MCF 10A (cell line): Measurements from ENCODE around the gene CCDC40. TPM values are rescaled to one million over a fixed set of nuclear protein-coding genes. Genes with fewer than 3 reads are reported as not detected.

ENCODE experiments used
- BruUV-seq: library from RNA; stranded (reverse); fragments of 400-500 nt; replicated peaks from 2 replicates; lab custom pipeline; 2021; lab: Mats Ljungman, UMichigan
- CTCF ChIA-PET: fragments of 300-600 bp; sonication (Branson Sonifier 250); formaldehyde crosslinking; extraction: SDS; loops from one replicate; lab custom pipeline; 2021; ENCODE audit warnings: antibody characterized with exemption, inconsistent platforms; lab: Yijun Ruan, JAX
- POLR2A ChIA-PET: fragments of 300-600, 350-650 bp; sonication (Branson Sonifier 250); formaldehyde crosslinking; extraction: SDS; loops from one replicate; lab custom pipeline; 2020; ENCODE audit warnings: antibody characterized with exemption, inconsistent platforms; lab: Yijun Ruan, JAX
- DNase-seq: peaks from one replicate; pipeline ENCODE4 v3.0.0-alpha.2; 2018; ENCODE audit not compliant: unreplicated experiment
- H3K27ac Mint-ChIP-seq: one replicate; pipeline ENCODE4 v1.8.0; 2022; ENCODE audit warnings: mild to moderate bottlenecking, low read depth, mixed read lengths; ENCODE audit not compliant: unreplicated experiment
- H3K27me3 Mint-ChIP-seq: one replicate; pipeline ENCODE4 v1.8.0; 2022; ENCODE audit warnings: mixed read lengths; ENCODE audit not compliant: insufficient read depth, unreplicated experiment
- H3K36me3 Mint-ChIP-seq: one replicate; pipeline ENCODE4 v1.8.0; 2022; ENCODE audit warnings: mild to moderate bottlenecking, moderate library complexity, mixed read lengths; ENCODE audit not compliant: insufficient read depth, unreplicated experiment
- H3K4me1 Mint-ChIP-seq: one replicate; pipeline ENCODE4 v1.8.0; 2022; ENCODE audit warnings: mixed read lengths; ENCODE audit not compliant: insufficient read depth, unreplicated experiment
- H3K4me3 Mint-ChIP-seq: one replicate; pipeline ENCODE4 v1.8.0; 2022; ENCODE audit warnings: mild to moderate bottlenecking, moderate library complexity, mixed read lengths; ENCODE audit not compliant: unreplicated experiment
- H3K9me3 Mint-ChIP-seq: one replicate; pipeline ENCODE4 v1.8.0; 2022; ENCODE audit warnings: mixed read lengths; ENCODE audit not compliant: unreplicated experiment
- intact Hi-C: fragments of 100-400 bp; cut with micrococcal nuclease; formaldehyde crosslinking; loops from 2 replicates; pipeline ENCODE4 v1.14.1; 2022
- total RNA-seq: library from RNA; stranded (reverse); gene quantifications from 2 replicates; pipeline ENCODE4 v1.2.3, GENCODE V29; 2022
- TF ChIP-seq, protein P1 (sequence below): fragments of 200-600 bp; IDR thresholded peaks from one replicate; pipeline ENCODE4 v1.8.0; 2022; ENCODE audit warnings: antibody characterized with exemption, mild to moderate bottlenecking; ENCODE audit not compliant: unreplicated experiment

Gene CCDC40
- total RNA-seq, 1 experiment from 2014 or later: 4.1 TPM

- no TSS peak for BruUV-seq
- POLR2A ChIA-PET: interaction anchor here (0.6 to 1.8 kb wide), 18 partner anchors 8 to 1864 kb away, joined by 3 to 20 read pairs (median 4); no protein-coding TSS in a partner anchor
- TF ChIP-seq, protein P1, sequence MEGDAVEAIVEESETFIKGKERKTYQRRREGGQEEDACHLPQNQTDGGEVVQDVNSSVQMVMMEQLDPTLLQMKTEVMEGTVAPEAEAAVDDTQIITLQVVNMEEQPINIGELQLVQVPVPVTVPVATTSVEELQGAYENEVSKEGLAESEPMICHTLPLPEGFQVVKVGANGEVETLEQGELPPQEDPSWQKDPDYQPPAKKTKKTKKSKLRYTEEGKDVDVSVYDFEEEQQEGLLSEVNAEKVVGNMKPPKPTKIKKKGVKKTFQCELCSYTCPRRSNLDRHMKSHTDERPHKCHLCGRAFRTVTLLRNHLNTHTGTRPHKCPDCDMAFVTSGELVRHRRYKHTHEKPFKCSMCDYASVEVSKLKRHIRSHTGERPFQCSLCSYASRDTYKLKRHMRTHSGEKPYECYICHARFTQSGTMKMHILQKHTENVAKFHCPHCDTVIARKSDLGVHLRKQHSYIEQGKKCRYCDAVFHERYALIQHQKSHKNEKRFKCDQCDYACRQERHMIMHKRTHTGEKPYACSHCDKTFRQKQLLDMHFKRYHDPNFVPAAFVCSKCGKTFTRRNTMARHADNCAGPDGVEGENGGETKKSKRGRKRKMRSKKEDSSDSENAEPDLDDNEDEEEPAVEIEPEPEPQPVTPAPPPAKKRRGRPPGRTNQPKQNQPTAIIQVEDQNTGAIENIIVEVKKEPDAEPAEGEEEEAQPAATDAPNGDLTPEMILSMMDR: peak; percentile 69
- Mint-ChIP-seq H3K27ac (peak within 1 kb of the TSS; percentile 67), H3K9me3 (no peaks in the 10 kb centered on the region), H3K36me3 (no peaks in the 10 kb centered on the region), H3K4me1 (peaks cover 18% of the 10 kb centered on the region), H3K27me3 (no peaks in the 10 kb centered on the region), H3K4me3 (peak within 1 kb of the TSS; percentile 79)
- peak; percentile 68 for DNase-seq
- CTCF ChIA-PET: interaction anchor here (0.5 to 2.8 kb wide), 20 partner anchors 8 to 218 kb away, joined by 3 to 14 read pairs (median 4); no protein-coding TSS in a partner anchor
- intact Hi-C loops: loop anchor here (1.0 to 10.0 kb wide), 2 partner anchors 152 to 314 kb away; partner anchors contain the start of gene ENDOV
Observed at GRCh38 chr17:80101011-80101945, 64.8 kb downstream of the CCDC40 start, which contains the start of gene GAA. Gene GAA (plus strand): TSS chr17:80101581. CDS start chr17:80104587, 3,006 bp downstream.

DNA sequence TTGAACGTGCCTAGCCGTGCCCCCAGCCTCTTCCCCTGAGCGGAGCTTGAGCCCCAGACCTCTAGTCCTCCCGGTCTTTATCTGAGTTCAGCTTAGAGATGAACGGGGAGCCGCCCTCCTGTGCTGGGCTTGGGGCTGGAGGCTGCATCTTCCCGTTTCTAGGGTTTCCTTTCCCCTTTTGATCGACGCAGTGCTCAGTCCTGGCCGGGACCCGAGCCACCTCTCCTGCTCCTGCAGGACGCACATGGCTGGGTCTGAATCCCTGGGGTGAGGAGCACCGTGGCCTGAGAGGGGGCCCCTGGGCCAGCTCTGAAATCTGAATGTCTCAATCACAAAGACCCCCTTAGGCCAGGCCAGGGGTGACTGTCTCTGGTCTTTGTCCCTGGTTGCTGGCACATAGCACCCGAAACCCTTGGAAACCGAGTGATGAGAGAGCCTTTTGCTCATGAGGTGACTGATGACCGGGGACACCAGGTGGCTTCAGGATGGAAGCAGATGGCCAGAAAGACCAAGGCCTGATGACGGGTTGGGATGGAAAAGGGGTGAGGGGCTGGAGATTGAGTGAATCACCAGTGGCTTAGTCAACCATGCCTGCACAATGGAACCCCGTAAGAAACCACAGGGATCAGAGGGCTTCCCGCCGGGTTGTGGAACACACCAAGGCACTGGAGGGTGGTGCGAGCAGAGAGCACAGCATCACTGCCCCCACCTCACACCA lies 65.7 kb downstream of the CCDC40 start:
- H3K36me3 Mint-ChIP-seq: no peaks in the 10 kb centered on the region
- peak overlapping the region; percentile 79 for H3K4me3 Mint-ChIP-seq
- peak; percentile 8 for DNase-seq
- TSS peak; percentile 49 for BruUV-seq
- POLR2A ChIA-PET: interaction anchor here (0.6 to 1.8 kb wide), 17 partner anchors 8 to 178 kb away, joined by 3 to 20 read pairs (median 5); no protein-coding TSS in a partner anchor
- TF ChIP-seq, protein P1: no peak
- no peaks in the 10 kb centered on the region for H3K9me3 Mint-ChIP-seq
- peaks cover 18% of the 10 kb centered on the region for H3K4me1 Mint-ChIP-seq
- CTCF ChIA-PET: interaction anchor here (0.6 to 2.8 kb wide), 18 partner anchors 8 to 219 kb away, joined by 3 to 14 read pairs (median 4); no protein-coding TSS in a partner anchor
- peak overlapping the region; percentile 49 for H3K27ac Mint-ChIP-seq
- no peaks in the 10 kb centered on the region for H3K27me3 Mint-ChIP-seq
- intact Hi-C loops: loop anchor here (1.0 to 10.0 kb wide), 2 partner anchors 151 to 313 kb away; partner anchors contain the start of gene ENDOV

- H3K4me3 Mint-ChIP-seq: peak overlapping the region; percentile 79
- H3K4me1 Mint-ChIP-seq: peaks cover 18% of the 10 kb centered on the region
- CTCF ChIA-PET: no interaction called here
- H3K36me3 Mint-ChIP-seq: no peaks in the 10 kb centered on the region
- BruUV-seq: no TSS peak
- no peak overlapping the region for H3K27ac Mint-ChIP-seq
- no peaks in the 10 kb centered on the region for H3K9me3 Mint-ChIP-seq
- TF ChIP-seq, protein P1: no peak
- intact Hi-C loops: loop anchor here (10.0 kb wide), 1 partner anchor 312 kb away; the partner anchor contains the start of gene ENDOV
- H3K27me3 Mint-ChIP-seq: no peaks in the 10 kb centered on the region
- POLR2A ChIA-PET: interaction anchor here (1.0 to 1.6 kb wide), 2 partner anchors 73 to 175 kb away, joined by 3 to 5 read pairs; no protein-coding TSS in a partner anchor
- DNase-seq: peak; percentile 22
Observed at GRCh38 chr17:80102664-80103448, 66.4 kb downstream of the CCDC40 start.
